ENCODE data around the gene WDR26. TPM values are rescaled to one million over a fixed set of nuclear protein-coding genes. Genes with fewer than 3 reads are reported as not detected.

The WDR26 gene
- total RNA-seq (2022; extraction: Qiagen RNA extraction; ENCODE audit: low read depth), result 26.8 to 38.4 TPM (median 35.5 TPM) in 5 replicates

GRCh38 chr1:224434691-224435317, at the start of gene WDR26:
WDR26 (minus strand) TSS chr1:224434797.

GRCh38 chr1:224356685-224357625, 77.6 kb downstream of the WDR26 start, which contains the start of gene CNIH4:
CNIH4 (plus strand) TSS chr1:224356879; CDS start chr1:224356925, 46 bp downstream.

Other genes with a start within 250 kb of the WDR26 start
- 18.6 to 21.2 TPM (median 20.9 TPM) in 5 replicates for gene NVL, start 104.6 kb downstream of the WDR26 start, total RNA-seq (2022; extraction: Qiagen RNA extraction; ENCODE audit: low read depth)
- 94.9 to 125 TPM (median 117 TPM) in 5 replicates for gene CNIH4, start 77.9 kb downstream of the WDR26 start, total RNA-seq (2022; extraction: Qiagen RNA extraction; ENCODE audit: low read depth)
- 0.51 to 1.0 TPM (median 0.55 TPM) in 5 replicates for gene CNIH3, start 181.5 kb upstream of the WDR26 start, total RNA-seq (2022; extraction: Qiagen RNA extraction; ENCODE audit: low read depth)

Measured in A549 treated with GW870086 at 1 μM for 4 hours (cell line).